Activated B cell treated with CpG ODN at 0.5 μM for 24 hours (primary cell): ENCODE data around the gene F2R. TPM values are rescaled to one million over a fixed set of nuclear protein-coding genes. Genes with fewer than 3 reads are reported as not detected.
A peak's percentile ranks its signal among the peaks of the same experiment; 100 is the strongest.

Experiments
- ATAC-seq: fragments of 200-7000 bp; cut with Tn5 transposase; one replicate; pipeline ENCODE4 v1.10.0; 2021; ENCODE audit warnings: low read depth, mild to moderate bottlenecking, moderate library complexity
- CTCF ChIA-PET: fragments of 350-600 bp; sonication (Branson Sonifier 250); formaldehyde crosslinking; loops from one replicate; lab custom pipeline; 2021; ENCODE audit warnings: antibody characterized with exemption; lab: Charles Lee
- POLR2A ChIA-PET: fragments of 350-600 bp; sonication (Branson Sonifier 250); formaldehyde crosslinking; loops from one replicate; lab custom pipeline; 2021; ENCODE audit warnings: antibody characterized with exemption; lab: Charles Lee
- DNase-seq: peaks from one replicate; pipeline ENCODE4 v3.0.0; 2022
- H3K27ac Mint-ChIP-seq: one replicate; pipeline ENCODE4 v1.8.0; 2020; ENCODE audit warnings: mixed read lengths
- H3K27me3 Mint-ChIP-seq: one replicate; pipeline ENCODE4 v1.8.0; 2021; ENCODE audit warnings: mixed read lengths
- H3K36me3 Mint-ChIP-seq: one replicate; pipeline ENCODE4 v1.8.0; 2021; ENCODE audit warnings: low read depth, mixed read lengths
- H3K4me1 Mint-ChIP-seq: one replicate; pipeline ENCODE4 v1.8.0; 2021; ENCODE audit warnings: mixed read lengths
- H3K4me3 Mint-ChIP-seq: one replicate; pipeline ENCODE4 v1.8.0; 2020; ENCODE audit warnings: mild to moderate bottlenecking, mixed read lengths
- H3K9me3 Mint-ChIP-seq: one replicate; pipeline ENCODE4 v1.8.0; 2020; ENCODE audit warnings: mixed read lengths
- intact Hi-C: fragments of 100-400 bp; cut with micrococcal nuclease; formaldehyde crosslinking; loops from one replicate; pipeline ENCODE4 v1.15.1; 2024
- total RNA-seq: library from RNA; stranded (reverse); gene quantifications from 2 replicates; pipeline ENCODE4 v1.2.3, GENCODE V29; 2022
- TF ChIP-seq, protein P1 (sequence below): fragments of 200-600 bp; IDR thresholded peaks from one replicate; pipeline ENCODE4 v1.8.0; 2022; ENCODE audit warnings: antibody characterized with exemption, mild to moderate bottlenecking

F2R gene
- total RNA-seq, 1 donor from 2014 or later: 0.18 TPM

DNA sequence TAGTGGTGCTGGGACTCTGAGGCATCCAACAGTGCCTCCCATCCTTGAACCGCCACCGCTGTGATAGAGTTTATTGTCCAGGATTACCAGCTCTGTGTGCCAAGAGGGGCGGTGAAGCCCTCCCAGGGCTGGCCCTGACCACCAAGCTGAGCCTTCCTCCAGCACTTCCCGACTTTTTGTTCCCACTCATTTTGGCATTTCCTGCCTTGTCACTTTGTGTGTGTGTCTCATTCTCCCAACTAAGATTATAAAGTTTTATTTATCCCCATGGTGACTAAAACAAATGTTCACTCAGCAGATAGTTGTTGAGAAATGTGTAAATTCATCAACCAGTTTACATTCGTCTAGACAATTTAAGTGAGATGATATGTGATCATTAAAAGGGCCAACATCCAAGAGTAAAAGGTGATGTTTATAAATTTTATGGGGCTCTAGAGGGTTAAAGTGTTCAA is 2.5 kb downstream of the F2R start:
- TF ChIP-seq, protein P1, sequence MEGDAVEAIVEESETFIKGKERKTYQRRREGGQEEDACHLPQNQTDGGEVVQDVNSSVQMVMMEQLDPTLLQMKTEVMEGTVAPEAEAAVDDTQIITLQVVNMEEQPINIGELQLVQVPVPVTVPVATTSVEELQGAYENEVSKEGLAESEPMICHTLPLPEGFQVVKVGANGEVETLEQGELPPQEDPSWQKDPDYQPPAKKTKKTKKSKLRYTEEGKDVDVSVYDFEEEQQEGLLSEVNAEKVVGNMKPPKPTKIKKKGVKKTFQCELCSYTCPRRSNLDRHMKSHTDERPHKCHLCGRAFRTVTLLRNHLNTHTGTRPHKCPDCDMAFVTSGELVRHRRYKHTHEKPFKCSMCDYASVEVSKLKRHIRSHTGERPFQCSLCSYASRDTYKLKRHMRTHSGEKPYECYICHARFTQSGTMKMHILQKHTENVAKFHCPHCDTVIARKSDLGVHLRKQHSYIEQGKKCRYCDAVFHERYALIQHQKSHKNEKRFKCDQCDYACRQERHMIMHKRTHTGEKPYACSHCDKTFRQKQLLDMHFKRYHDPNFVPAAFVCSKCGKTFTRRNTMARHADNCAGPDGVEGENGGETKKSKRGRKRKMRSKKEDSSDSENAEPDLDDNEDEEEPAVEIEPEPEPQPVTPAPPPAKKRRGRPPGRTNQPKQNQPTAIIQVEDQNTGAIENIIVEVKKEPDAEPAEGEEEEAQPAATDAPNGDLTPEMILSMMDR: no peak
- ChIA-PET POLR2A (interaction anchor here (1.2 kb wide), 1 partner anchor 14 kb away, joined by 3 read pairs; no protein-coding TSS in a partner anchor), CTCF (no interaction called here)
- Mint-ChIP-seq H3K9me3 (no peaks in the 10 kb centered on the region), H3K36me3 (no peaks in the 10 kb centered on the region), H3K27me3 (peaks cover 37% of the 10 kb centered on the region), H3K27ac (no peak overlapping the region), H3K4me1 (peaks cover 32% of the 10 kb centered on the region), H3K4me3 (no peak overlapping the region)
- DNase-seq: no peak
- intact Hi-C loops: loop anchor here (5.0 kb wide), 1 partner anchor 316 kb away; the partner anchor contains the start of gene IQGAP2
- ATAC-seq: no peak

DNA sequence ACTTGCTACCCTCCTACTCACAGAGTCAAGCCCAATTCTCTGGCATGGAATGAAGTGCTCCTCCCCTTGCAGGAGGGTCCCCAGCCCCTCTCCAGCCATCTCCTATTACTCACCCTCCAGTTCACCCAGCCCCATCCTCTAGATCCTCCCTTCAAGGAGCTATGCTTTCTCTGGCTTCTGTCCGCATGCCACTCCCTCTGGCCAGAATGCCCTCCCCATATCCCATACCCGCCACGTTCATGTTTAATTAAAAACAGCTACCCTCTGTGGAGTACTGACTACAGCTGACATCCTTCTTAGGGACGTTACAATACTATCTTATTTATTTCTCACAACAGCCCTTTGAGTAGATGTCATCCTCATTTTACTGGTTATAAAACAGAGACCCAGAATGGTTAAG is 3.0 kb downstream of the F2R start:
- no peak overlapping the region for H3K4me3 Mint-ChIP-seq
- POLR2A ChIA-PET: interaction anchor here (1.2 kb wide), 1 partner anchor 14 kb away, joined by 3 read pairs; no protein-coding TSS in a partner anchor
- H3K36me3 Mint-ChIP-seq: no peaks in the 10 kb centered on the region
- H3K27ac Mint-ChIP-seq: no peak overlapping the region
- CTCF ChIA-PET: no interaction called here
- H3K4me1 Mint-ChIP-seq: peaks cover 32% of the 10 kb centered on the region
- H3K9me3 Mint-ChIP-seq: no peaks in the 10 kb centered on the region
- intact Hi-C loops: loop anchor here (5.0 kb wide), 1 partner anchor 317 kb away; the partner anchor contains the start of gene IQGAP2
- ATAC-seq (no peak), DNase-seq (no peak)
- peaks cover 37% of the 10 kb centered on the region for H3K27me3 Mint-ChIP-seq
- TF ChIP-seq, protein P1: no peak

DNA sequence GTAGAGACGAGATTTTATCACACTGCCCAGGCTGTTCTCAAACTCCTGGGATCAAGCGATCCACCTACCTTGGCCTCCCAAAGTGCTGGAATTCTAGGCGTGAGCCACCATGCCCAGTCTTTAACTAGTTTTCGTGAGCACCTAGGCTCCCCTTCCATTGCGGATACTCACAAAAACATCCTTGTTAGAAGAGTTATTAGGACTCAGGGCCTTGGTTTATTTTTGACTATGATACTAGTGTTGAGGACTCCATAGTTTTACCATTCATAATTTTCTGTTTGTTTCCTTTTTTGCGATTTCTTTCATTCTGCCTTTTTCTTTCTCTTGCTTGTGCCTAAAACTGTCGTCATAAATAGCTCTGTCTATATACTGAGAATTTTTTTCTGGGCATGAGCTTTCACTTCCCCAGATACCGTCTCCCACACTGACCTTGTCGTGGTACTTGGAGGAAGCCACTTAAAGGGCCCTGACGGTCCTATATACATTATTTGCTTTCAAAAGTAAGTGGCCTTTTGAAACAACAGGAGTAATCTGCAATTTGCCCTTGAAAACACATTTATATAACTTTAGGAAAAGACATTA is 5.2 kb downstream of the F2R start:
- Mint-ChIP-seq H3K36me3 (no peaks in the 10 kb centered on the region), H3K9me3 (no peaks in the 10 kb centered on the region), H3K4me3 (no peak overlapping the region), H3K27ac (no peak overlapping the region), H3K27me3 (peaks cover 24% of the 10 kb centered on the region), H3K4me1 (peaks cover 15% of the 10 kb centered on the region)
- ATAC-seq (peak; percentile 50), DNase-seq (no peak)
- POLR2A ChIA-PET: no interaction called here
- TF ChIP-seq, protein P1: no peak
- CTCF ChIA-PET: interaction anchor here (0.6 to 1.3 kb wide), 2 partner anchors 8 to 53 kb away, joined by 3 to 7 read pairs; no protein-coding TSS in a partner anchor
- intact Hi-C loops: no loop called here

DNA sequence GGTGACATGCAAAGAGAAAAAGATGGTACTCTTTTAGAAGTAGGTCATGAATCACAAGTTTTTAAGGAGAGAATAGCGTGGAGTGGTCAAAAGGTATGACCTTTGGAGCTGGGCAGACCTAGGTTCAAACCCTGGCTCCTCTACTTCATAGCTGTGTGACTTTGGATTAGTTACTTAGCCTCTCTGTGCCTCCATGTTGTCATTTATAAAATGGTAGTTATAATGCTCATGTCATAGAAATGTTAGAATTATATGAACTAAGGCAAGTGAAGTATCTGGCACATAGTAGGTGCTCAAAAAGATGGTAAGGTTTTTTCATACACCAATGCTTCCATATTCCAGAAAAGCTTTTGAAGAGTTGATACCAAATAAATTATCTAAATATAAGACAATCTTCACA is 7.3 kb downstream of the F2R start:
- POLR2A ChIA-PET: no interaction called here

DNA sequence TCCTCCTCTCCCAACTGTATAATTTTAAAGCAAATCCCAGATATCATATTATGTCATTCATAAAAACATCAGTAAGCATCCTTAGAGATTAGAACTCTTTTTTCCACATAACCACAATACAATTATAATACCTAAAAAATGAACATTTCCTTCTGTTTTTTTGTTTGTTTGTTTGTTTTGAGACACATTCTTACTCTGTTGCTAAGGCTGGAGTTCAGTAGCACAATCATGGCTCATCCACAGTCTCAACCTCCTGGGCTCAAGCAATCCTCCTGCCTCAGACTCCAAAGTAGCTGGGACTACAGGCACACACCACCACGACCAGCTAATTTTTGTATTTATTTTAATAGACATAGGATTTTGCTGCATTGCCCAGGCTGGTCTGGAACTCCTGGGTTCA is 8.0 kb downstream of the F2R start:
- ATAC-seq: no peak
- POLR2A ChIA-PET: no interaction called here
- Mint-ChIP-seq H3K36me3 (no peaks in the 10 kb centered on the region), H3K27me3 (peaks cover 3% of the 10 kb centered on the region), H3K4me3 (no peak overlapping the region), H3K4me1 (peaks cover 6% of the 10 kb centered on the region), H3K9me3 (peaks cover under 1% of the 10 kb centered on the region), H3K27ac (no peak overlapping the region)
- CTCF ChIA-PET: no interaction called here
- TF ChIP-seq, protein P1: no peak
- intact Hi-C loops: no loop called here
- DNase-seq: no peak

More for the DNA sequence above, 7.3 kb downstream of the F2R start:
- no peak overlapping the region for H3K4me3 Mint-ChIP-seq
- no peak overlapping the region for H3K27ac Mint-ChIP-seq
- H3K9me3 Mint-ChIP-seq: no peaks in the 10 kb centered on the region
- TF ChIP-seq, protein P1: no peak
- H3K4me1 Mint-ChIP-seq: peaks cover 6% of the 10 kb centered on the region
- H3K27me3 Mint-ChIP-seq: peaks cover 8% of the 10 kb centered on the region
- ATAC-seq: no peak
- DNase-seq: no peak
- CTCF ChIA-PET: no interaction called here
- intact Hi-C loops: no loop called here
- no peaks in the 10 kb centered on the region for H3K36me3 Mint-ChIP-seq
